Adrenal gland (tissue), 12 donors: Measurements from ENCODE around the gene EEF1AKMT1. TPM values are rescaled to one million over a fixed set of nuclear protein-coding genes. Genes with fewer than 3 reads are reported as not detected.
"Not testable (repeated sequence)": the region's sequence is repeated elsewhere in the genome, so short reads cannot be mapped to it uniquely, and the experiment has no call there.

Source experiments
- DNase-seq, 7 donors: peaks; one replicate each; pipeline ENCODE4 v3.0.0-alpha.2; 2019 to 2020
- H3K27ac ChIP-seq, 5 donors: fragments of 200-600 bp; sonication (generic) in 4 of 5; 1 replicate in 3 of 5; 2 replicates in 2 of 5; pipeline versions ENCODE4 v1.5.1 to v1.8.0; 2016 to 2020; ENCODE audit warnings: mild to moderate bottlenecking in 1 of 5
- H3K27me3 ChIP-seq: fragments of 200-600 bp; 2 replicates; pipeline ENCODE4 v1.8.0; 2021
- H3K36me3 ChIP-seq, 2 donors: fragments of 200-600 bp; replicated peaks in 1 of 2; 1 replicate in 1 of 2; 2 replicates in 1 of 2; pipeline versions ENCODE4 v1.5.1 to v1.8.0; 2018 to 2022
- H3K4me1 ChIP-seq, 2 donors: fragments of 200-600 bp; replicated peaks in 1 of 2; 1 replicate in 1 of 2; 2 replicates in 1 of 2; pipeline versions ENCODE4 v1.5.1 to v1.8.0; 2018 to 2021
- H3K4me3 ChIP-seq, 4 donors: fragments of 200-600 bp; sonication (generic) in 3 of 4; one replicate each; pipeline ENCODE4 v1.5.1; 2016 to 2018
- H3K9me3 ChIP-seq, 3 donors: fragments of 200-600 bp; sonication (generic) in 1 of 3; replicated peaks in 1 of 3; 1 replicate in 2 of 3; 2 replicates in 1 of 3; pipeline versions ENCODE4 v1.5.1 to v1.8.0; 2016 to 2021
- POLR2A ChIP-seq, 2 donors: fragments of 450-650 bp; IDR thresholded peaks; one replicate each; pipeline ENCODE4 v1.6.1; 2017; ENCODE audit warnings: antibody characterized with exemption in 2 of 2, mild to moderate bottlenecking in 2 of 2, moderate library complexity in 1 of 2
- WGBS, 4 donors: extraction: QIAGEN DNeasy Blood & Tissue Kit in 2 of 4; methylation state at CpG; one replicate each; pipeline versions ENCODE4 v1.1.5 to v1.1.7; 2013 to 2017; 5-methylcytosine and 5-hydroxymethylcytosine counted together
- intact Hi-C, 2 donors: fragments of 100-400 bp; cut with DNase I; formaldehyde crosslinking; loops; one replicate each; pipeline versions ENCODE4 v1.14.1 to v1.15.0; 2022 to 2023
- polyA plus RNA-seq, 3 donors: library from polyadenylated mRNA; stranded (reverse); fragments of 200-250 nt in 2 of 3; fragments of 350-450 nt in 1 of 3; fragmentation: Illumina TruSeq in 1 of 3; extraction: RNeasy Lipid Tissue Mini Kit (QIAGEN cat#74804) in 1 of 3; gene quantifications; one replicate each; pipeline ENCODE4 v1.2.3, GENCODE V29; 2013 to 2014
- total RNA-seq, 9 donors: library from RNA; depleted of rRNA in 4 of 9; stranded (reverse); fragments of >200 nt in 4 of 9; fragments of 120-200 nt in 1 of 9; fragmentation: NEBNext Ultra II Directional in 1 of 9; extraction: Animal tissue kit (Norgen Biotek cat#: 25700) in 1 of 9; gene quantifications; one replicate each; pipeline versions ENCODE4 v1.1.0 to v1.2.4, GENCODE V29; 2013 to 2023
- TF ChIP-seq, protein P1 (sequence below), 6 experiments: fragments of 450-650 bp in 4 of 6; fragments of 200-600 bp in 2 of 6; sonication (generic) in 1 of 6; IDR thresholded peaks; 1 replicate in 5 of 6; 2 replicates in 1 of 6; pipeline versions ENCODE4 v1.5.1 to v1.8.0; 2016 to 2021; ENCODE audit warnings: antibody characterized with exemption in 6 of 6, mild to moderate bottlenecking in 2 of 6, moderate library complexity in 1 of 6
- donor health status: healthy with polysubstance abuse.
- donor health status: Bipolar disorder and iron deficiency.
- donor health status: DM: yes; HTN: yes; CAD: no.
- donor health status: DM: no; HTN: no; CAD: no.
- donor health status: DM: no; HTN: no; CAD: no.
- donor health status: DM: yes; HTN: yes; CAD: no.

EEF1AKMT1 gene
- total and polyA plus RNA-seq, 12 donors, result 6.8 to 20.0 (median 13.8) TPM

DNA sequence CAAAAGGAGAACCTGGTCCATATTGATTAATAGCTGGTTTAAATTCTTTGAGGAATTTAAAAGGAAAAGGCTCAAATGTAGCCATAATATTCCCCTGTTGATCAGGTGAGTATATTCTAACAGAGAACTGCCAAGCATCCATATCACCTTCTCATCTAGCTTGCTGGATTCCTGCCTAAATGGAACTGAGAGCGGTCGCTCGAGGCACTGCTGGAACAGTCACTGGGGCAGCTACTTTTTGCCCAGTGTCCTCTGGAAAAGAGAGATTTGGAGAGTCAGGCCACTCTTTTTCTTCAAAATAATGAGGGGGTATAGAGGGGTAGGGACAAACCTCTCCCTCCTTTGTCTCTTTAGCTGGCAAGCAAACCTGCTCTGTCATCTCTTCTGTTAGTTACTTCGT, 89.7 kb downstream of the EEF1AKMT1 start:
- Histone ChIP-seq H3K27me3 (no peaks in the 10 kb centered on the region), H3K36me3 (no peaks in the 10 kb centered on the region), H3K4me3 (no peak overlapping the region), H3K9me3 (no peaks in the 10 kb centered on the region), H3K4me1 (no peaks in the 10 kb centered on the region), H3K27ac (no peak overlapping the region)
- intact Hi-C loops, result no loop called here
- WGBS, 4 donors, result 92 to 97% (median 94%) methylated on average over 4 of the region's 4 CpGs
- no peak for TF ChIP-seq POLR2A (IDR thresholded peaks at IDR 0.05)
- TF ChIP-seq, protein P1, sequence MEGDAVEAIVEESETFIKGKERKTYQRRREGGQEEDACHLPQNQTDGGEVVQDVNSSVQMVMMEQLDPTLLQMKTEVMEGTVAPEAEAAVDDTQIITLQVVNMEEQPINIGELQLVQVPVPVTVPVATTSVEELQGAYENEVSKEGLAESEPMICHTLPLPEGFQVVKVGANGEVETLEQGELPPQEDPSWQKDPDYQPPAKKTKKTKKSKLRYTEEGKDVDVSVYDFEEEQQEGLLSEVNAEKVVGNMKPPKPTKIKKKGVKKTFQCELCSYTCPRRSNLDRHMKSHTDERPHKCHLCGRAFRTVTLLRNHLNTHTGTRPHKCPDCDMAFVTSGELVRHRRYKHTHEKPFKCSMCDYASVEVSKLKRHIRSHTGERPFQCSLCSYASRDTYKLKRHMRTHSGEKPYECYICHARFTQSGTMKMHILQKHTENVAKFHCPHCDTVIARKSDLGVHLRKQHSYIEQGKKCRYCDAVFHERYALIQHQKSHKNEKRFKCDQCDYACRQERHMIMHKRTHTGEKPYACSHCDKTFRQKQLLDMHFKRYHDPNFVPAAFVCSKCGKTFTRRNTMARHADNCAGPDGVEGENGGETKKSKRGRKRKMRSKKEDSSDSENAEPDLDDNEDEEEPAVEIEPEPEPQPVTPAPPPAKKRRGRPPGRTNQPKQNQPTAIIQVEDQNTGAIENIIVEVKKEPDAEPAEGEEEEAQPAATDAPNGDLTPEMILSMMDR (IDR thresholded peaks at IDR 0.05), result no peak
- DNase-seq, result no peak

DNA sequence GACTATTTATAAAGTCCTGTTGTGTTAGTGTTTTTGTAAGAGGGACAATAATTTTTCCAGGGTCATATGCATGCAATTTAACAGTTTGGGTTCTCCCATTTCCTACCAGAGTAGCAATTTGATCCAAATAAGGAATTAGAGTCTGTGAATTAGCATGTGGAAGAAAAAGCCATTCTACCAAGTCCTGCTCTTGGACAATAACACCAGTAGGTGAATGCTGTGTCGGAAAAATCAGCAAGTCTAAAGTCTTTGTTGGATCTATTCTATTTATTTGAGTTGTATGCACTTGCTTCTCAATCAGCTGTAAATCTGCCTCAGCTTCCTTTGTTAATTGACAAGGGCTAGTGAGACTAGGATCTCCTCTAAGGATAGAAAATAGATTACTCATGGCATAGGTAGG, 91.7 kb downstream of the EEF1AKMT1 start:
- no peak for DNase-seq
- 91 to 98% (median 95%) methylated on average over 1 of the region's 1 CpG for WGBS, 4 donors
- intact Hi-C loops, result no loop called here
- no peaks in the 10 kb centered on the region for H3K36me3 ChIP-seq
- no peak overlapping the region for H3K27ac ChIP-seq
- no peaks in the 10 kb centered on the region for H3K4me1 ChIP-seq
- no peaks in the 10 kb centered on the region for H3K27me3 ChIP-seq
- no peak overlapping the region for H3K4me3 ChIP-seq
- TF ChIP-seq, protein P1 (IDR thresholded peaks at IDR 0.05), result no peak
- TF ChIP-seq POLR2A (IDR thresholded peaks at IDR 0.05), result no peak
- H3K9me3 ChIP-seq, result no peaks in the 10 kb centered on the region

DNA sequence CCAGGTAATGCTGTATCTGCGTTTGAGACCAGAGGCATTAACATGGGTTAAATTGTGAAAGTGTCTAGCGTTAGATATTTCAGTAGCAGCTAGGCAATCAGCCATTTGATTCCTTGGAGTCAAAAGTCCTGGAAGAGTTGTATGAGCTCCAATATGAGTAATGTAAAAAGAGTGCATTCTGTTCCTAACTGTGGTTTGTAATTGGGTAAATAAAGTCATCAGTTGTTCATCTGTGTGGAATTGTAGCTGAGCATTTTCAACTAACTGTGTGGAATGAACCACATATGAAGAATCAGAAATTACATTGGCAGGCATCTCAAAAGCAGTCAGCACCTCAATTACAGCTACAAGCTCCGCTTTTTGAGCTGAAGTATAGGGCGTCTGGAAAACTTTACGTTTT, 92.3 kb downstream of the EEF1AKMT1 start:
- H3K9me3 ChIP-seq, H3K36me3 ChIP-seq, DNase-seq, H3K4me1 ChIP-seq, H3K4me3 ChIP-seq, intact Hi-C loops, H3K27ac ChIP-seq, H3K27me3 ChIP-seq: not testable (repeated sequence)
- whole genome bisulfite sequencing, 4 donors, result 54 to 91% (median 79%) methylated on average over 5 of the region's 5 CpGs

DNA sequence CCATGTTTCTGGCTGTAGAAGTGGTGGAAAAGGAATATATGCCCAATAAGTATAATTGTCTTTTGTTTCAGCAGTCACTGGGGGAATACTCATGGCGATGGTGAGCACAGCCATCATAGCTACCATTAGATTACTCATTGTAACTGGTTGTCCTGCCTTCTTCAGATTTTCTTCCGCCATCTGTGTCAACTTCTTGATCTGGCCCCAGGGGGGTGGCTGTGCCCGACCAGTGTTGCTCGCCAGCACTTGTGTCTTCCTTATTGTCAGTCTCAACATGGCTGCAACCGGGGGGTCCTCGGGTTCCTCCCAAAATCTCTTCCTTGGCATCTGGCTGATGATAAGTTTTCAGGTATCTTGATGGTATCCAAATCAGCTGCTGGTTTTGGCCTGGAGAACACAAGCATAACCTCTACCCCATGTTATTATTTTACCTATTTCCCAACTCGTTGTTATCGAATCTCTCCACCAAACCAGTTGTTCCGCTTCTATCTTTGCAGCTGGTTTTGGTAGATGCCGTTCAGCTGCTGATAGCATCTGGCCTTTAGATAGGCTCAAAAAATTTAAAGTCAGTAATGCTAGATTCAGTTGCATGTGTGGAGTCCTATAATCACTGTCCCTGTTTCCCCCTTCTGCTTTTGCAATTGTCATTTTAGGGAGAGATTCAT, 93.2 kb downstream of the EEF1AKMT1 start:
- 95 to 97% (median 96%) methylated on average over 10 of the region's 10 CpGs for WGBS, 4 donors
- intact Hi-C loops, result no loop called here
- no peaks in the 10 kb centered on the region for H3K36me3 ChIP-seq
- no peak overlapping the region for H3K27ac ChIP-seq
- no peak overlapping the region for H3K4me3 ChIP-seq
- TF ChIP-seq, protein P1 (IDR thresholded peaks at IDR 0.05), result no peak
- TF ChIP-seq POLR2A (IDR thresholded peaks at IDR 0.05), result no peak
- no peak for DNase-seq
- H3K4me1 ChIP-seq, result no peaks in the 10 kb centered on the region
- no peaks in the 10 kb centered on the region for H3K27me3 ChIP-seq
- no peaks in the 10 kb centered on the region for H3K9me3 ChIP-seq

DNA sequence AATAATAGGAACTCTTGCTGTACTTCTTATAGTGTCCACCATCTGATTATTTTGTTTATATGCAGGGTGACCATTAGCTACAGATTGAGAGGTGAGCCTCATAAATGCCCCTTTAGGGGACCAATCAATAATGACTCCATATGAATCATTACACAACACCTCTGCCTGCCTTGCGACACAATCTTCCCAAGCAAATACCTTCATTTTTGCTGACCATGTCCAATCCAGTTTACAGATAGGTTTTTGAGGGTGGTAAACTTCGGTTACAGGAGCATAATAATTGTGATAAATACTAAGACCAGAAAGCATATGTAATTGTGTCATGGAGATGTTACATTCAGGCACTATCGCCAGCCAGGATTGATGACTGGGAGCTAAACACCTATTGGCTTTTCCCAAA, 93.9 kb downstream of the EEF1AKMT1 start:
- intact Hi-C loops, result no loop called here
- Histone ChIP-seq H3K36me3 (no peaks in the 10 kb centered on the region), H3K4me1 (no peaks in the 10 kb centered on the region), H3K4me3 (no peak overlapping the region), H3K27ac (no peak overlapping the region), H3K9me3 (no peaks in the 10 kb centered on the region), H3K27me3 (no peaks in the 10 kb centered on the region)
- TF ChIP-seq POLR2A (IDR thresholded peaks at IDR 0.05), result no peak
- TF ChIP-seq, protein P1 (IDR thresholded peaks at IDR 0.05), result no peak
- 63 to 98% (median 90%) methylated on average over 3 of the region's 3 CpGs for whole genome bisulfite sequencing, 4 donors
- no peak for DNase-seq
